NCI-H82 (cell line): ENCODE results near the gene RPS17.
"Not testable (repeated sequence)": the region's sequence is repeated elsewhere in the genome, so short reads cannot be mapped to it uniquely, and the experiment has no call there.

Experiments used
- DNase-seq: peaks from one replicate; lab custom pipeline; 2025; lab: John Stamatoyannopoulos, UW

RPS17 gene

DNA sequence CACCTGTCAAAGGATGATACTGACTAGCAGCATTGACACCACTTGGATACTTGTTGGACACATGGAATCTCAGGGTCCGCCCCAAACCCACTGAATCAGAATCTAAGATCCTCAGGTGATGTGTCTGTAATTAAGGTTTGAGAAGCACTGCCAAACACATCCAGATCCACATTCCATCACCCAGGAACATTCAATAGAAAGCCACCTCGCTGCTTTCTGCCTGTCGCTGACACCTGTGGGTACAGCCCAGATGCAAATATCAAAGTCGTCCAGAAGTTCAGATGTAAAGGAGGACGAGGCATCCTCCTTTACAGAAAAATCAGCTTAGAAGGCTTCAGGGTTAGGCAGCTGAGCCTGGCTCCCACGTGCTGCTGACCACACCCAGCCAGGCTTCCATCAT is 5.2 kb upstream of the RPS17 start:
- DNase-seq = no peak

DNA sequence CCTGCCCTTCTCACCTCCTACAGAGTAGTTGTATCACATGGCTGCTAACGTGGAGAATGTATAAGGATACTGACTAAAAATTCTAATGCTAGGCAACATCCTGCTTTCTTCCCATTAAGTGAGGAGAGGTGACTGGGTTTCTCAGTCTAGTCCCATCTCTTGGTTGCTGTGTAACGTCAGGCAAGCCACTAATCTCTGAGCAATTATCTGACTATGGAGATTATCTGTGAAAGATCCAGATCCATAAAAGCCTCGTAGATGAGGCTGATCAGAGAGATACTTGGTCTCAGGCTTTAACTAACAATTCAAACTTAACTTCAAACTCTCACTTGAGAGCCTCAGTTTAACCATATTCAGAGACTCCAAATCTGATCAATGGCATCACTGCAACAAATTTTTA is 4.7 kb upstream of the RPS17 start:
- DNase-seq = peak; percentile 78

DNA sequence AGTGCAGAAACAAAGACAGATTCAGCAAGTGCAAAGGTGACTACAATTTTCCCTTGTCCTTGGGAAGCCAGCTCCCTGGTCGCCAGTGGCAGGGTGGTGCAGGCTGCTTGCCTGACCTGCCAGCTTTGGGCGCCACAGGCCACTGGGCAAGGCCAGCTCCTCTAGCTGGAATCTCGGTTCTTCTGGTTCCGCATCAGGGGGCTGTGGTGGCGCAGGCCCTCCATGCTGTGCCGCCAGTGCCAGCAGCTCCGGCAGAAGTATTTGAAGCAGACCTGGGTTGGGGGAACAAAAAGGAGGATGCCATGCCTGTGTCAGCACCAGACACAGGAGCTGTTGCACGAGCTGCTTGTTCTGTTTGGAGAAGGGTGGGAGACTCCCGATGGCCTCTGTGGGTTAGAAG is 4.2 kb upstream of the RPS17 start:
- no peak for DNase-seq

DNA sequence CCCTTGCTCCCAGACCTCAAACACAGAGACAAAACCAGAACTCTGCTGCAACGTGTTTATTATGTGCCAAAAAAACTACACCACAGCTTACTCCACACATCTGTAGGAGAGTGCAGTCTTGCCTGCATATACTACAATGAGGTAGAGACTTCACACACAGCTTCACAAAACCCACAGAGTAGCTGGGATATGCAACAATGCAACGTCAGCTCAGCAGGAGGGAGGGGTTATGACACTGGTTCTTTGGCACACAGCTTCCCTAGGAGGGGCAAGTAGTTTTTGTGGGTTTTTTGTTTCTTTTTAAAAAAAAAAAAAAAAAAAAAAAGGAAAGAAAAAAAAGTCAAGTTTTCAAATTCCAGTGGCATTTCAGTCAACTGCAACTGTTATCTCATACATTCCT is 2.9 kb upstream of the RPS17 start:
- DNase-seq = no peak

DNA sequence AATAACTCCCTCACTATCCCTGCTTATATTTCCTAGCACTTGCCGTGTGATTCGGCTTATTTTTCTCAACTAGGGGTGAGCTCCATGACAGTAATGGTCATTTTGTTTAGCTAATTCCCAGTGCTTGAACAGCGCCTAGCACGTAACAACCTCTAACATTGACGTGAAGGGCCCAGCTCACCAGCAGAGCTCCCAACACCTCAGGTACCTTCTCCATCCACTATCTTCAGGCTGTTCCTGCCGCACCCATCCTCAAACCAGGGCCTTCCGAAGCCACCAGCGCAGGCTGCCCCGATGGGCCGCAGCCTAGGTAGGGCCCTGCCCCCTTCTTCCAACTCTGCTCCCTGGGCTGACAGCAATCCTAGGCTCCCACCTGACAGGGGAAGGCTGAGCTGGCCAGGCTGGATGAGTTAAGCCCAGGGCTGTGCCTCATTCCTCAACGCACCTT is 751 bp upstream of the RPS17 start:
- DNase-seq = no peak

DNA sequence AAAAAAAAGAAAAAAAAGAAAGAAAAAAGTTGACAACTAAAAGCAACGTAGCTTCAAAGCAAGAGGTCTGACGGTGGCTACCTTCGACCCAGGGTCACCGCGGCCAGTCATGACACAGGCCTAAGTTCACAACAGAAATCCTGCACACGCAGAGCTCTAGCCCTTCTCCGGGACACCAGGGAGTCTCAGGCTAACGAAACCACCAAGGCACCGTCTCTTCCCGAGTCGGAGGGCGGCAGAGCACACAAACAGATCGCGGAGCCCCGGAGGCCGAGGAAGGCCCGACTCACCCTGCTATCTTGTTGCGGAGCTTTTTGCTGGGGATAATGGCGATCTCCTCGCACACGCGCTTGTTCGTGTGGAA is 584 bp downstream of the RPS17 start:
- no peak for DNase-seq

DNA sequence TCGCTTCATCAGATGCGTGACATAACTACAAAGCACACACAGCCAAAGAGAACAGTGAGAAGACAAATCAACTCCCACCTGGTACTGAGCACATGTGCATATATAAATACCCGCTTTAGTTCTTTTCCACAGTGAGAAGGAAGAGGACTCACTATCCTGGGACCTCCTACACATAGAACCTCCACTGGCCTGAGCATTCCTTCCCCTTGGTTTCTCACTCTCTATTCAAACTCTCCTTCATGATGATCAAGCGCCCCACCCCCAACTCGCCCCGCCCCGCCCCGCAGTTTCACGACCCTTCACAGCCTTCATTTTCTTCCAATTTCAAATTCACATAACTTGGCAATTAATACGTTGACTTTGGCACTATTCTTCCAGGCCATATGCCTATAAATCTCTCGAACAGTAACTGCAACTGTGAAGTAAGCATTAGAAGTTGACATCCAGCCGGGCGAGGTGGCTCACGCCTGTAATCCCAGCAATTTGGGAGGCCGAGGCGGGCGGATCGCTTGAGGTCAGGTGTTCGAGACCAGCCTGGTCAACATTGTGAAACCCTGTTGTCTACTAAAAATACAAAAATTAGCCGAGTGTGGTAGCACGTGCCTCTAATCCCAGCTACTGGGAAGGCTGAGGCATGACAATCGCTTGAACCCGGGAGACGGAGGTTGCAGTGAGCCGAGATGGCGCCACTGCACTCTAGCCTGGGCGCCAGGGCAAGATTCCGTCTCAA is 1.1 kb downstream of the RPS17 start:
- no peak for DNase-seq

DNA sequence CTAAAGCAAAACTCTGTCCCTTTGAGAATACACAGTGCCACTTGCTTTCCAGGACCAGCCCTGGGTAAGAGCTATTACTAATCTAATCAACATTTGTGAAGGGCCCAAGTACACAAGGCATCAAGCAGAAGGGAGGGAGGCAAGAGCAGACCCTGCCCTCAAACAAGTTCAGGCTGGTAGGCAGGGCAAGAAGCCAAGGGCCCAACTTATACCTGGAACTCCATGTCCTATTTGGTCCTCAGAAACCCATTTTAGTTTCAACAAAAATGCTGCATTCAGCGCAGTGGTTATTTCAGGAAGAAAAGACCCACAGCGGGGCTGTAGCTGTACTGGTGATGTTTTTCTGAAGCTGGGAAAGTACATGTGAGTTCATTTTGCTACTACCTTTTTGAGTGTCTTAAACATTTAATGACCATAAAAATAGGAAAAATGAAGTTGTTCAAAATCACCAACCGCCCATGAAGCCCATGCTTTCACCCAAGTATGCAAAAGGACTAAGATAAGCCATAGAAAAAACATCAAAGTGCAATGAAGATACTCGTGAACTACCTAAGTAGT is 2.8 kb downstream of the RPS17 start:
- no peak for DNase-seq

DNA sequence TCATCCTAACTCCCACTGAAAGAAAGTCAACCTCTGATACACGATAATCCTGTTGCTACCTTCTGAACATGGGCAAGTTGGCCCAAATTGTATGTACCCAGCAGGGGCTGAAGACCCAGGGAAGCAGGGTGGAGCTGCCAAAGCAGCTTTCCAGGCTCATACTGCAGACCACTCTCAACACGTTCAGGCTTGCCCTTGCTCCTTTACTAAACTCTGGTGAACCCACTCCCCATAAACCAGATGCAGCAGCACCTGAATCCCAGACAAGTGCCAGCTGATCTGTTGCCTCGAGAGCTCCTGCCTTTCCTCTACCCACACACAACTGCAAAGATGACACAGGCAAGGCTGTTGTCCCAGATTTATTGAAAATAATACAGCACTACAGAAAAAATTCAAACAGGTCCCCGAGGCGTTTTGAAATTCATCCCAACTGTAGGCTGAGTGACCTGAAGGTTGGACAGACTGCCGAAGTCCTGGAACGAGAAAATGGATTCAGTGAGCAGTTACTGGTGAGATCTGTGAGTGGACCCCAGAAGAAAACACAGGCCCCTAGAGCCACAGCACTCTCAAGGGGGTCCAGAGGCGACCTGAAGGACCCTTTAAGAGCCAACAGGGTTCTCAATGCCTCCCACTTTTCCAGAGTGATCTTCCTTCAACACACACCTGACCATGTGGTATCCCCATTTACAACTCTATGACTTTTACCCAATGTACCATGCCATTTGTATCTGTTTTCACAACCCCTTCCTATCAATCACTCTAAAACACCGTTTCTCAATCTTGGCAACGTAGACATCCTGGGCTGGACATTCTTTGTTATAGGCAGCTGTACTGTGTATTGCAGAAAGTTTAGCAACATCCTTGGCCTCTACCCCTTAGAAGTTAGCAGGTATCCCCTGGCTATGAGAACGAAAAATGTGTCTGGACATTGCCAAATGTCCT is 3.6 kb downstream of the RPS17 start:
- no peak for DNase-seq

DNA sequence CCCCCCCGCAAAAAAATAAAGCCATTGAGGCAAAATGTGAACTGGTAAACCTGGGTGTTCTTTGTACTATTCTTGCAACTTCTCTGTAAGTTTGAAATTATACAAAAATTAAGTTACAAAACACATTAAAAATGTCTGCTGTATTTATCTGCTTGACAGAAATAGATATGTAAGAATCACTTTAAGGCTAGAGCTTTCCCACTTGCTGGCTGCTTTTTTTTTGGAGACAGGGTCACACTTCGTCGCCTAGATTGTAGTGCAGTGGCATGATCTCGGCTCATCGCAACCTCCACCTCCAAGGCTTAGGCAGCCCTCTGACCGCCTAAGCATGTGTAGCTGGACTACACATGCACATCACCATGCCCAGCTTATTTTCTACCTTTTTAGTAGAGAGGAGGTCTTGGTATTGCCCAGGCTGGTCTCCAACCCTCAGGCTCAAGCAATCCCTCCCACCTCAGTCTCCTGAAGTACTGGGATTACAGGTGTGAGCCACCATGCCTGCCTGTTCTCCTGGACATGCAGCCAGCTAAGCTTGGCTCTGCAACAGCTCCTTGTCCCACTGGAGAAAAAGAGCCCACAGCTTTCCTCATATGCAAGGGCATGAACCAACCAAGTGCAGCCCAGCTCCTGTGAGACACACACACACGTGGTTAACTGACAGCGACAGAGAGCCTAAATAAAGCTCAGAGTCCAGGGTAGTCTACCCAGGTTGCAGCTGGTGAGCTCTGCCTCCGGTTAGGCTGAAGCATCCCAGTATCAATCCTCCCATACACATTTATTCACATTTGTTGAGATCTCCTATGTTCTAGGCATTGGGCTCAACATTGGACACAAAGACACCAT is 4.5 kb downstream of the RPS17 start:
- DNase-seq = no peak

DNA sequence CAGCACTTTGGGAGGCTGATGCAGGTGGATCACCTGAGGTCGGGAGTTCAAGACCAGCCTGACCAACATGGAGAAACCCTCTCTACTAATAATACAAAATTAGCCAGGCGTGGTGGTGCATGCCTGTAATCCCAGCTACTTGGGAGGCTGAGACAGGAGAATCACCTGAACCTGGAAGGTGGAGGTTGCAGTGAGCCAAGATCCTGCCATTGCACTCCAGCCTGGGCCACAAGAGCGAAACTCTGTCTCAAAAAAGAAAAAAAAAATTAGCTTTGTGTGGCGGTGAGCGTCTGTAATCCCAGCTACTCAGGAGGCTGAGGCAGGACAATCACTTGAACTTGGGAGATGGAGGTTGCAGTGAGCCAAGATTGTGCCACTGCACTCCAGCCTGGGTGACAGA is 5.1 kb downstream of the RPS17 start:
- DNase-seq = not testable (repeated sequence)

DNA sequence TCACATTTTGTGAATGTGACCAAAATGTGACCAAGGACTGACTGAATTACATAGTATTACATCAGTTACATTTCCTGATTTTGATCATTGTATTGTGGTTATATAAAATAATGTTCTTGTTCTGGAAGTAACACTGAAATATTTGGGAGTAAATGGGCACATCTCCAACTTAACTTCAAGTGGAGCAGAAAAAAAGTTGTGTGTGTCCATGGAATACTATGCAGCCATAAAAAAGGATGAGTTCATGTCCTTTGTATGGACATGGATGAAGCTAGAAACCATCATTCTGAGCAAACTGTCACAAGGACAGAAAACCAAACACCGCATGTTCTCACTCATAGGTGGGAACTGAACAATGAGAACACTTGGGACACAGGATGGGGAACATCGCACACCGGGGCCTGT is 5.8 kb downstream of the RPS17 start:
- DNase-seq = not testable (repeated sequence)

DNA sequence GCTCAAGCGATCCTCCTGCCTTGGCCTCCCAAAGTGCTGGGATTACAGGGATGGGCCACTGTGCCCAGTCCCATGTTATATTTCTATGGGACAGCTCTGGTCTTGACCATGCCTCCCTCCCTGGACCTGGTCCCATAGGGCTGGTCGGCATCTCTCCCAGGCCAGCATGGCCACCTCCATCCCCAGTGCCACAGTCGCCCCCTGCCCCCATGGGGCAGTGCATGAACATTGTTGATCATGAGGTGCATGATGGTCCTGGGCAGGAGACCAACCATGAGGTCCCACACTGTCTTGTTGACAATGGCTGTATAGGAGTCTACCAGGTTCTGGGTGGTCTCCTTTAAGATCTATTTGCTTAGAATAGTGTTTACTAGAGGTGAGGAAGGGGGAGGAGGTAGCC is 6.5 kb downstream of the RPS17 start:
- no peak for DNase-seq

DNA sequence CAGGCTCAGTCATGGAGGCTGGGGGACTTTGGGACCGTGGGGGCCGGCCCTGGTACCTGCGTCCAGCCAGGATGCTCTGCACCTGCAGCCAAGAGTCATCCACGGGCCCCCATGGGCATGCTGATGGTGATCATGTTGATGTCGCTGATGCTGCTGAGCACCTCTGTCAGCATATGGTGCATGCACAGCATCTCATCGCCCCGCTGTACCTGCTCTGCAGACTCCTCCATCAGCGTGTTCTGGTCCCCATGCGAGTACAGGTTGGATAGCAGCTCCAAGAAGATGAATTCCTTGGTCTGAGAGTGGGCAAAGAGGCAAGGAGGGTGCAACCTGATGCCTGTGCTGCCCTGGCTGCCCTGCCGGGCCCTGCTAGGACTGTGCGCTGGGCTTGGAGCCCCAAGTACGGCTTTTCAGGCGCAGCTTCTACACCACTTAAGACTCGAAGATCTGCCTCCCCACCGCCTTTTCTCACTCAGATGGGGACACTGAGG is 7.2 kb downstream of the RPS17 start:
- DNase-seq = no peak

DNA sequence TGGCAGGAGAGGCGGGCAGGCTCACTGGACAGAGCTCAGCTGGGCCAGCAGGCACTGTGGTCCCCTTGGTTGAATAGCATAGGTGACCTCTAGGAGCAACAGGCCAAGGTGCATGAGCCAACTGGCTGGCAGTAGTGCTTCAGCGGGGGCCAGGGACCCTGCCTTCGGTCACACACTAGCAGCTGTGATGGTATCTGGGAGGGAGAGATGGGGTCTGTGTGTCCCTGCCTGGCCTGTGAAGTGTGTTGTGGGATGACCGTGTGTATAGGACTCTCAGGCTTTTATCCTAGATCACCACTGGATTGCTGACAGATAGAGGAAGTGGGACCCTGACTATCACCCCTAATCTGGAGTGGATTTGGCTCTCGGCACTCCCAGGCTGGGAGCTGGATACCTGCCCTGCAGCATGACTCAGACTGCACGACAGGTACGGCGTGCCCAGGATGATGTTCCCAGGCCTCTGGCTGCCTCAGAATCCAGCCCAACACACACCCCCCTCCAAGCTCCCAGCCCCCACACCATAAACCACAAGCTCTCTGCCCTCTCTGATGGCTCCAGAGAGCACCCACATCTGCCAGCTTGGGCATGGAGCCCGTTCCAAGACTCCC is 7.8 kb downstream of the RPS17 start:
- no peak for DNase-seq

DNA sequence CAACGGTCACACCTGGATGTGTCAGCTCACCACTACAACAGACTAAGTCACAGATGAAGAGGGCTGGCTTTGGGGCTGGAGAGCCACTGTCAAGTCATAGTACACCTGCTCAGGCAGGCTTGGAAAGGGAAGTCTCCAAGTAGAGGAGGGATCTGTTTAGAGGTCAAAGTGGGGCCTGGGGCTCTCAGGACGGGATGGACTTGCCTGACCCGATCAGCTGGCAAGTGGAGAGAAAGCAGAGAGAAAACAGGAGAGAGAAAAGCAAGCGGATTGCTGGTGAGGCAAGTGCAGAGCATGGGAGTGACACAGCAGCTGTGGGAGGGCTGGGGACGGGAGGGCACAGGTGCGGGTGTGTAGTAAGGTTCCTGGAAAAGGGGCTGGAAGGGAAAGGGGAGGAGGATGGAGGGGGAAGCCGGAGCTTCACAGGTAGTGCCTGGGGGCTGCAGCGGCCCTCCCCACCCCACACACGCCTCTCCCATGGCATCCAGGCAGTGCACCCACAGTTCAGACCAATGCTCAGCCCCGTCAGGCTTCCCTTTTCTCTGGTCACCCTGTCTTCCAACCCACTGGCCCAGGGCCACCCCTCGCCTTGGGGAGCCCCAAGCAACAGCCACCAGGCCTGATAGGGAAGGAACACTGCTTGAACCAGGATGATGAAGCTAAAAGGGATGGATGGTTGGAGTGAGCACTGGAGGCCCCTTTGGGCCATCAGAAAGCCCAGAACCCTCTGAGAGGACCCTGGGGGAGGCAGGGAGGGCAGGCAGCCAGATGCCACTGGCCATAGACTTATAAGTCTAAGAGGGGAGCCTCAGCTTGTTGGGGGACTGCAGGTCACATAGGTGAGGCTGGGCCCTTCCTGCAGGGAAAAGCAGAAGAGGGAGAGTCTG is 8.5 kb downstream of the RPS17 start:
- DNase-seq = no peak

DNA sequence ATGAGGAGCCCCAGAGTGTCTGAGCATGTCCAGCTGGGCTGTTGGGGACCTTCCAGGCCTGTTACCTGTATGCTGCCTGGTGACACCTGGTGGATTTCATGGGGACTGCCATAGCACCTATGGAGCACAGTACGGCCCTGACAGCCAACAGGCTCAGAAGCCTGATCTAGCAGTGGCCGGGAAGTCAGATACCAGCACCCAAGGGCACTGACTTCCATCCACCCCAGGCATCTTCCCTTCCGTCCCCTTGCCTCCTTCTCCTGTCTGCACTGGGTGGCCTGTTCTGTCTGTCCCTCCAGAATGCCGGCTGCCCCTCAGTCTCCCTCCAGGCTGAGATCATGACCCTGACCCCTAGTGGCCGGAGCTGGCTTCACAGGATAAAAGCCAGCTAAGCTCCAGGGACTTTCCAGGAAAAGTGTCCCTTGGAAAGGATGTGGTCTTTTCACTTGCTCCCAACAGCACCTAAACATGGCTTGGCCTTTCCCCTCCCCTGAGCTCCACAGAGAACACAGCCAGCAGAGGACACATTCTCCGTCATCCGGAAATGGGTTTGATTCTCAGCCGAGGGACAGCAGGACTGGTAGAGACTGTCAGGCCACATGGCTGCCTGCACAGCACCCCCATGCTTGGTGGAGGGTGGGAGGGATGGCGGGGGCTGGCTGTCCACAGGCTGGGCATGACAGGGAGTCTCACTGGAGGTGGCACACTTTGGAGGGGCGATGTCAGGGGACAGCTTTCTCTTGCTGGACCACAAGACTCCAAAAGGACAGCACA is 9.5 kb downstream of the RPS17 start:
- no peak for DNase-seq

DNA sequence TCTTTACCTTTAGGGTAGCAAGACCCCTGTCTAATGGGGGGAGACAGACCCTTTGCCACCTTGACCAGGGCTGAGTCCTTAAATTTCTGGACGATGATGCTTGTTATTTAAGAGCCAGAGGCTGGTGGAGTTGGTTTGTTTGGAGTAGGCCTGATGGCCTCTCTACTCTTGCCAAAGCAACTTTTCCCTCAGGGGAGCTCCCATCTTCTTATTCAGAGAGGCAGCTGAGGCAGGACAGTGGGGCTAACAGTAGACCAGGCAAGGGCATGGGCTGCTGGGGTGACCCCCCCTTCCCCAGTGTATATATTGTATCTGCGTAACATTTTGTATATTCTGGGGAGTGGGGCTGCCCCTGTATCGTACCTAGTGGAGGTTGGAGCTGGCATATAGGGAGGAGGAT is 10.3 kb downstream of the RPS17 start:
- DNase-seq = no peak

DNA sequence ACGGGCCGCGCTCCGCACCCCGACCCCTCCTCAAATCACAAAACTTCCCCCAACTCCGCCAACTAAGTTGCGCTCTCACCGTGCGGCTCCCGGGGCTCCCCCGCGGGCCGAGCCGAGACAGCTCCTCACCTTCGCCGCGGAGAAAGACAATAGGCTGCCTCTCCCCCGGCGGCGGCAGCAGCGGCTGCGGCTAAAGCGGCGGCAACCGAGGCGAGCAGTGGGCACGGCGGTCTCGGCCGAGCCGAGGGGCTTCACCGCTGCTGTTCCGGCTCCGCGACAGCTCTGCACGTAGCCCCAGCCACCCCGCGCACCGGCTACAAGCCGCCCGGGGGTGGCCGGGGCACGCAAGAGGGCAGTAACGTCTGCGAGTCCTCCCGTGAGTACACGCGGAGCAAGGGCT is 26.7 kb downstream of the RPS17 start:
- DNase-seq = not testable (repeated sequence)

DNA sequence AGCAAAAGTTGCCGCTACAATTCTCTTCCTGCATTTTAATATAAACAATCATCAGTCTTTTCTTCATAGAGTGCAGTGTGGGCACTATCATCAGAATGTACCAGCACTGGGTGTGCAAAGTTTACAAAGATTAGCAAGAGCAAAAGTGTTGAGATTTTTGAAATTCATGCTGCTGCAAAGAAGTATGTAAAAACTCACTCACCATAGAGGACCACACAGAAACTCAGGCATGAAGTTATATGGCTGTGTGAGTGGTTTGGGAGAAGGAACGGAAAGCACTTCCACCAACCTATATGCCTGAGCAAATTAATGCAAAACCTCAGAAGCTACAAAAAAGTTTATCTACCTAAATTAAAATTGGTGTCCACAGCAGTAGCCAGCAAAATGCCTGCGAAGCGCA is 32.6 kb downstream of the RPS17 start:
- not testable (repeated sequence) for DNase-seq
